H1 (cell line): ENCODE measurements around the gene SPTAN1. TPM values are rescaled to one million over a fixed set of nuclear protein-coding genes. Genes with fewer than 3 reads are reported as not detected.

Experiments used
- CBX5 ChIP-seq: fragments of 300-800, 300-1000 bp; sonication (generic); IDR thresholded peaks from 2 replicates; pipeline ENCODE4 v1.7.1; 2016; ENCODE audit warnings: antibody characterized with exemption, low read length, low read depth
- HDAC6 ChIP-seq: IDR thresholded peaks from one replicate; pipeline ENCODE4 v1.7.1; 2012; ENCODE audit warnings: low read depth, mild to moderate bottlenecking, inconsistent platforms, low read length, moderate library complexity
- NANOG ChIP-seq: IDR thresholded peaks from 2 replicates; pipeline ENCODE4 v1.6.1; 2011; ENCODE audit warnings: low read length, low read depth, mild to moderate bottlenecking, inconsistent platforms; ENCODE audit not compliant: insufficient read depth, poor library complexity, severe bottlenecking
- PHF8 ChIP-seq: fragments of 200-600 bp; sonication (generic); conservative IDR thresholded peaks from 2 replicates; pipeline ENCODE4 v1.7.1; 2012; ENCODE audit warnings: low read depth, mild to moderate bottlenecking, inconsistent platforms, low read length, moderate library complexity
- TEAD4 ChIP-seq: IDR thresholded peaks from 2 replicates; pipeline ENCODE4 v1.6.1; 2012; ENCODE audit warnings: low read depth, low read length, inconsistent platforms, mixed read lengths
- polyA plus RNA-seq, 7 experiments: library from polyadenylated mRNA; depleted of rRNA in 3 of 7; stranded (reverse) in 5 of 7; unstranded in 2 of 7; fragments of >200 nt in 5 of 7; fragments of 200-250 nt in 2 of 7; gene quantifications; 1 replicate in 5 of 7; 2 replicates in 1 of 7; 4 replicates in 1 of 7; pipeline versions ENCODE4 v1.2.1 to v1.2.3, GENCODE V29; 2011 to 2013; ENCODE audit warnings: missing spikeins in 2 of 7, mixed read lengths in 2 of 7
- total RNA-seq: library from RNA; stranded (reverse); fragmentation: NEBNext Ultra II Directional; extraction: Animal tissue kit (Norgen Biotek cat#: 25700); gene quantifications from 2 replicates; pipeline ENCODE4 v1.2.1, GENCODE V29; 2021
- TF ChIP-seq, protein P1 (sequence below): fragments of 300-600 bp; sonication (generic); IDR thresholded peaks from 2 replicates; pipeline ENCODE4 v1.7.1; 2012; ENCODE audit warnings: low read length, moderate library complexity, mild to moderate bottlenecking, inconsistent platforms; ENCODE audit not compliant: insufficient replicate concordance

SPTAN1 gene
- total and polyA plus RNA-seq, 2 of the 8 experiments (the other 6 are each of a cell fraction or from before 2014, with no cell fraction given) = 182 to 216 TPM

DNA sequence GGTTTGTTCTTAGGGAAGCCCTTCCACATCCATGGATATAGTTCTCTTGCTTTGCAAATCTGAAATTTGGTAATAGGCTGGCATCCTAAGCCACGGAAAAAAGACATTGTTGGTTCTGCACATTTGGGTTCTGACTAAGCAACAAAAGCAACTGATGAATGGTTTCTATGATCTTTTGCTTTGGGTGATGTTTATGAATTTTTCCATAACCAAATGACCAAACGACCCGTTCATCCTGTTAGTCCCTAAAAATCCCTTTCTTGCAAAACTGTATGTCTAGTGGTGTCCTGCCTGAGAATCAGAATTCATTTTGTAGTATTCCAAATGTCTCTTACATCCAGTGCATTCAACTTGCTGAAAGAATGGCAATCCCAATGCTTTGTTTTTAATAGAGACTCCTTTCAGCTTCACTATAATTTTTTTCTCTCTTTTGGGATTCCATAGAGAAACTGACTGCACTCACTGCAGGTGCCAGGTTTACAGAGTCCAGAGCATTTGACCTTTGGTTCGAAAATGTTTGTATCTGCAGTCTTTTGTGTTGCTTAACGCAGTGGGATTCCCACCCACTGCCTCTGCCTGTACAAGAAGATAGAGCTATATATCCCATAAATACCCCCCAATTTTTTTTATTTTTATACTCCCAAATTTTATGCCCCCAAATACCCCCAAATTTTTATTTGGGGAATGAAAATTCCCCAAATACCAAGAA is 4.7 kb downstream of the SPTAN1 start (continued):
- TF ChIP-seq NANOG (no peak), PHF8 (no peak), CBX5 (no peak), TEAD4 (no peak), HDAC6 (no peak)
- TF ChIP-seq, protein P1, sequence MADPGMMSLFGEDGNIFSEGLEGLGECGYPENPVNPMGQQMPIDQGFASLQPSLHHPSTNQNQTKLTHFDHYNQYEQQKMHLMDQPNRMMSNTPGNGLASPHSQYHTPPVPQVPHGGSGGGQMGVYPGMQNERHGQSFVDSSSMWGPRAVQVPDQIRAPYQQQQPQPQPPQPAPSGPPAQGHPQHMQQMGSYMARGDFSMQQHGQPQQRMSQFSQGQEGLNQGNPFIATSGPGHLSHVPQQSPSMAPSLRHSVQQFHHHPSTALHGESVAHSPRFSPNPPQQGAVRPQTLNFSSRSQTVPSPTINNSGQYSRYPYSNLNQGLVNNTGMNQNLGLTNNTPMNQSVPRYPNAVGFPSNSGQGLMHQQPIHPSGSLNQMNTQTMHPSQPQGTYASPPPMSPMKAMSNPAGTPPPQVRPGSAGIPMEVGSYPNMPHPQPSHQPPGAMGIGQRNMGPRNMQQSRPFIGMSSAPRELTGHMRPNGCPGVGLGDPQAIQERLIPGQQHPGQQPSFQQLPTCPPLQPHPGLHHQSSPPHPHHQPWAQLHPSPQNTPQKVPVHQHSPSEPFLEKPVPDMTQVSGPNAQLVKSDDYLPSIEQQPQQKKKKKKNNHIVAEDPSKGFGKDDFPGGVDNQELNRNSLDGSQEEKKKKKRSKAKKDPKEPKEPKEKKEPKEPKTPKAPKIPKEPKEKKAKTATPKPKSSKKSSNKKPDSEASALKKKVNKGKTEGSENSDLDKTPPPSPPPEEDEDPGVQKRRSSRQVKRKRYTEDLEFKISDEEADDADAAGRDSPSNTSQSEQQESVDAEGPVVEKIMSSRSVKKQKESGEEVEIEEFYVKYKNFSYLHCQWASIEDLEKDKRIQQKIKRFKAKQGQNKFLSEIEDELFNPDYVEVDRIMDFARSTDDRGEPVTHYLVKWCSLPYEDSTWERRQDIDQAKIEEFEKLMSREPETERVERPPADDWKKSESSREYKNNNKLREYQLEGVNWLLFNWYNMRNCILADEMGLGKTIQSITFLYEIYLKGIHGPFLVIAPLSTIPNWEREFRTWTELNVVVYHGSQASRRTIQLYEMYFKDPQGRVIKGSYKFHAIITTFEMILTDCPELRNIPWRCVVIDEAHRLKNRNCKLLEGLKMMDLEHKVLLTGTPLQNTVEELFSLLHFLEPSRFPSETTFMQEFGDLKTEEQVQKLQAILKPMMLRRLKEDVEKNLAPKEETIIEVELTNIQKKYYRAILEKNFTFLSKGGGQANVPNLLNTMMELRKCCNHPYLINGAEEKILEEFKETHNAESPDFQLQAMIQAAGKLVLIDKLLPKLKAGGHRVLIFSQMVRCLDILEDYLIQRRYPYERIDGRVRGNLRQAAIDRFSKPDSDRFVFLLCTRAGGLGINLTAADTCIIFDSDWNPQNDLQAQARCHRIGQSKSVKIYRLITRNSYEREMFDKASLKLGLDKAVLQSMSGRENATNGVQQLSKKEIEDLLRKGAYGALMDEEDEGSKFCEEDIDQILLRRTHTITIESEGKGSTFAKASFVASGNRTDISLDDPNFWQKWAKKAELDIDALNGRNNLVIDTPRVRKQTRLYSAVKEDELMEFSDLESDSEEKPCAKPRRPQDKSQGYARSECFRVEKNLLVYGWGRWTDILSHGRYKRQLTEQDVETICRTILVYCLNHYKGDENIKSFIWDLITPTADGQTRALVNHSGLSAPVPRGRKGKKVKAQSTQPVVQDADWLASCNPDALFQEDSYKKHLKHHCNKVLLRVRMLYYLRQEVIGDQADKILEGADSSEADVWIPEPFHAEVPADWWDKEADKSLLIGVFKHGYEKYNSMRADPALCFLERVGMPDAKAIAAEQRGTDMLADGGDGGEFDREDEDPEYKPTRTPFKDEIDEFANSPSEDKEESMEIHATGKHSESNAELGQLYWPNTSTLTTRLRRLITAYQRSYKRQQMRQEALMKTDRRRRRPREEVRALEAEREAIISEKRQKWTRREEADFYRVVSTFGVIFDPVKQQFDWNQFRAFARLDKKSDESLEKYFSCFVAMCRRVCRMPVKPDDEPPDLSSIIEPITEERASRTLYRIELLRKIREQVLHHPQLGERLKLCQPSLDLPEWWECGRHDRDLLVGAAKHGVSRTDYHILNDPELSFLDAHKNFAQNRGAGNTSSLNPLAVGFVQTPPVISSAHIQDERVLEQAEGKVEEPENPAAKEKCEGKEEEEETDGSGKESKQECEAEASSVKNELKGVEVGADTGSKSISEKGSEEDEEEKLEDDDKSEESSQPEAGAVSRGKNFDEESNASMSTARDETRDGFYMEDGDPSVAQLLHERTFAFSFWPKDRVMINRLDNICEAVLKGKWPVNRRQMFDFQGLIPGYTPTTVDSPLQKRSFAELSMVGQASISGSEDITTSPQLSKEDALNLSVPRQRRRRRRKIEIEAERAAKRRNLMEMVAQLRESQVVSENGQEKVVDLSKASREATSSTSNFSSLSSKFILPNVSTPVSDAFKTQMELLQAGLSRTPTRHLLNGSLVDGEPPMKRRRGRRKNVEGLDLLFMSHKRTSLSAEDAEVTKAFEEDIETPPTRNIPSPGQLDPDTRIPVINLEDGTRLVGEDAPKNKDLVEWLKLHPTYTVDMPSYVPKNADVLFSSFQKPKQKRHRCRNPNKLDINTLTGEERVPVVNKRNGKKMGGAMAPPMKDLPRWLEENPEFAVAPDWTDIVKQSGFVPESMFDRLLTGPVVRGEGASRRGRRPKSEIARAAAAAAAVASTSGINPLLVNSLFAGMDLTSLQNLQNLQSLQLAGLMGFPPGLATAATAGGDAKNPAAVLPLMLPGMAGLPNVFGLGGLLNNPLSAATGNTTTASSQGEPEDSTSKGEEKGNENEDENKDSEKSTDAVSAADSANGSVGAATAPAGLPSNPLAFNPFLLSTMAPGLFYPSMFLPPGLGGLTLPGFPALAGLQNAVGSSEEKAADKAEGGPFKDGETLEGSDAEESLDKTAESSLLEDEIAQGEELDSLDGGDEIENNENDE = no peak
